UCSD-AML1 (cell line): ENCODE measurements around the gene IKZF1.

Experiments used
- DNase-seq: peaks from one replicate; lab custom pipeline; 2025; ENCODE audit not compliant: unreplicated experiment; lab: John Stamatoyannopoulos, UW

IKZF1 gene

GRCh38 chr7:50304129-50304910 lies at the start of gene IKZF1:
IKZF1 (plus strand) TSS chr7:50304716; CDS start chr7:50319062, 14,346 bp downstream.
- peak; percentile 66 for DNase-seq

GRCh38 chr7:50261593-50261992 lies 42.9 kb upstream of the IKZF1 start:
- no peak for DNase-seq

DNA sequence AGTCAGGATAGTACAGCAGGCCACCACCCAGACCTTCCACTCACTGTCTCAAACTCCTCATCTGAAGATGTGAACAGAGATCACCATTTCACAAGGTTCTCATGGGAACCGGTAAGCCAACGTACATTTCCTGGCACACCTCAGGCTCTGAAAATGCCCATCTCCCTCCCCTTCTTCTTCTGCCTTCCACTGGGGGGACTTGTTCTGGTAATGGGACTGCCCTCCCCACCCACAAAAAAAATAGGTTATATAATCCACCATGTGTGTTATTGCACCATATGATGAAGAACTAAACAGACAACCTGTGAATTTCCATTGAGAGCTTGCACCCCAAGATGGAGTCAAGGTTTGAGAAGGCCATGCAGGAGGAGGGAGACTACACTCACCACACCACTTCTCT lies 42.1 kb upstream of the IKZF1 start:
- no peak for DNase-seq

DNA sequence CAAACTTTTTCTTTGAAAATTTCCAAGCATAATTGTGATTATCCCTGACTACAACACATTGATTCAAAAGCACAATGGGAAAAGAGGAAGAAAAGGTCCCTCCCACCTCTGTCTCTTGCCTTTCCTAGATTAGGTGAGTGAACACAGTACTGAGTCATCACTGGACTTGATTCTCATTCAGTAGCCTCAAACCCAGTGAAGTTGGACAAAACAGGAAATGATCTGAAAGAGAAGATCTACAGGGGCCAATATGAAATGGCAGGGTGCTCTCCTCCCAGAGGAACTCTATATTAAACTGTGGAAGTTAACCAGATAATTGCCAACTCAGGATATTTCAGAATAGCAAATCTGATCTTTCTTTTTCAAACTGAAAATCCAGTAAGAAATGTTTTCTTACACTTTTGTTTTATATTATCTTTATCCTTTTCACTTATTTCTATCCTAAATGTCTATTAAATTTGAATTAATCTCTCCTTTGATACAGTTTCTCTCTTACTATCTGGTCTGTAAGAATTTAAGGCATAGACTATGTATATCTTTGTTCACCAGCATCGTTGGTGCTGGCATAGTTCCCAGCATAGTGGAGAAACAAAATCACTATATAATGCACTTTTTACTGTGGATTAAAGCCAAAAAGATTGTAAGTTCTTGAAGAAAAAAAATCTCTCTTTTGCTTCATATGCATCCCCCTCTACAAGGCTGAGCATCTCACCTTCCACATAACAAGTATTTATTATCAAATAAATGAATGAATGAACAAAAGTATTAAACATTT lies 41.4 kb upstream of the IKZF1 start:
- no peak for DNase-seq

DNA sequence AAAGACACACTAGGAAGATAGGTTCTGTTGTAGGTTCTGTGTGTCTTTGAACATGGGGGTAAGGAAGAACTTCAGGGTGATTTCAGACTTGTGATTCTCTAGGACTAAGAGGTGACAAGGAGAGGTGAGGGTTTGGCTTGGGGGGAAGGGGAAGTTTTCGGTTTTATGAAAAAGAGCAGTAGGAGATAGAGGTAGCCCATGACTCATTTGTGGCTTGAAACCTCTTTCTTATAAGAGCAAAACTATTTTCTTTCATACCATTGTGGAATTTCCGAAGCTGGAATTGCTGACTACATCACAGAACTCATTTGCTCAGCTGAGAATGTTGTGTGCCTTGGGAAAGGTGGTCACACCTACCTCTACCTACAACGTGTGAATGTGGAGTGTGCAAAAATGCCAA lies 39.6 kb upstream of the IKZF1 start:
- no peak for DNase-seq

GRCh38 chr7:50265968-50266634 lies 38.4 kb upstream of the IKZF1 start:
- no peak for DNase-seq

- peak; percentile 57 for DNase-seq
These were observed 37.7 kb upstream of the IKZF1 start for GRCh38 chr7:50266635-50267386.

DNA sequence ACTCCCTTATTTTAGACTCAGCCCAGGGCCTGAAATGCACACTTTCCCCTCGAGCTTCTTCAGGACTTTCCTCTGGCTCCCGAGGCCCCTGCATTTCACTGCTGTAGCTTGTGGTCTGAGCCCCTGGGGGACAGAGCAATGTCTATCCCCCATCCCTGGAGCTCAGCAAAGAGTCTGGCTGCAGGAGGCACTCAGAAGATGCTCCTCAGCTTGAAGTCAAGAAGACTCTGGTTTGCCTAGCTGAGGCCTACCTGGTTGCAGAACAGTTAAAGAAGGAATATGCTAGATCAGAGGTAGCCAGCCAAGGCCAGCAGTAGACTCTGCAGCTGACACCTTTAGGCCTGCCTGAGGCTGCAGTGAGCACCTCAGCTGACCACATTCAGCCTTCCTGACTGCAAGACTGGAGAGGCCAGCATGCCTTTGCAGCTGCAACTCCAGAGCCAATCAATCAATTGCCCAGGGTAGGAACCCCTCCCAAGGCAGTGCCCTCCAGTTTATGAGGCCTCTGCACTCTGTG lies 36.9 kb upstream of the IKZF1 start:
- DNase-seq = no peak

- no peak for DNase-seq
These were observed 36.3 kb upstream of the IKZF1 start for GRCh38 chr7:50268223-50268622.

GRCh38 chr7:50268990-50269389 lies 35.5 kb upstream of the IKZF1 start:
- DNase-seq = no peak

GRCh38 chr7:50270531-50271018 lies 33.9 kb upstream of the IKZF1 start:
- DNase-seq = no peak

DNA sequence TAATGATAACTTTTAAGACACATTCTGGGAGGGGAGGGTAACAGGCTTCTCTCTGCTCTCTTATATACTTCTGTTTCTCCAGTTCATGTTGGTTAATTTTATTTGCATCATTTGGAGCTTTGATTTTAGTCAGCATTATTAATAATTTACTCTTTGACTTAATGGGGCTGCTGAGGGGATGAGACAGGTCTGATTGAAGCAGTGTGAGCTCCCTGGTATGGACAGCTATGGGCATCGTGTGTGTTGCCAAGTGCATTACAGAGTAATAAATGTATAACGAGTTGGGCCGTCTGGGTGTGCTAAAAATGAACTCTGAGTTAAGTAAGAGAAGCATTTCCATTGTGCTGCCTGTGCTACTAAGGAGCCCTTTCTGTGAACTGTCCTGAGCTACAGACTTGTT lies 31.7 kb upstream of the IKZF1 start:
- DNase-seq = no peak

DNA sequence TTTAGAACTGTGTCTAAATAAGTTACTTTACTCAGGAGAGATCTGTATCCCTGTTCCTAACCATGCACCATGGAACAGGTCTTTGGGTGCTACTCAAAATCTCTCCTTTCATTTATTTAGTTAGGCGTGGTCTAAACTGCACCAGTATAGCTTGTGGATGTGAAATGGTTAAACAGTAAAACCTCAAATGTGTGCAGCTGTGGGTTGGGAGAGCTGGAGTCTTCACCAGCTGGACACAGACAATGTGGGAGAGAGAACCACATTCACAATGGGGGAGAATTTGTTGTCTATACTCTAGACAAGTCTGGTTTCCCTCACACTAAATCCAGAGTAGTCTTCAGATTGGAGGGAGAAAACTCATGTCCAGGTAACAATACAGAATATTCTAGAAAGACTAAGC lies 31.2 kb upstream of the IKZF1 start:
- DNase-seq = no peak

GRCh38 chr7:50273870-50274269 lies 30.6 kb upstream of the IKZF1 start:
- no peak for DNase-seq

DNA sequence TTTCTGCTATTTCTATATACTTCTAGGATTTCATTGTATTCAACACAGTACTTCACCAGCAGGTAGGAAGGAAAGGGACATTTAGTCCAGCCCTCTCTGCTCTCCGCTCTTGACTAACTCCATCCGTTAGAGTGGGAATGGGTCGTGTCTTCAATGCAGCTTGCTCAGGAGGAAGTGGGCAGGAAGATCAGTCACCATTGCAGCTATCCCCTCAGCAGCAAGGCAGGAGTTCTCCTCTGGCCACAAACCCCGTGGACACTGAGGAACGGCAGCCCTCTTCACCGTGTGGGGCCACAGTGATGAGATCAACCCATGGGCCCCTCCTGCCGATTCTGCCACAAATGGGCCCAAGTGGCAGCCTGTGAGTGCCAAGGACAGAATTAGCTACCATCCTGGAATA lies 30.2 kb upstream of the IKZF1 start:
- no peak for DNase-seq

DNA sequence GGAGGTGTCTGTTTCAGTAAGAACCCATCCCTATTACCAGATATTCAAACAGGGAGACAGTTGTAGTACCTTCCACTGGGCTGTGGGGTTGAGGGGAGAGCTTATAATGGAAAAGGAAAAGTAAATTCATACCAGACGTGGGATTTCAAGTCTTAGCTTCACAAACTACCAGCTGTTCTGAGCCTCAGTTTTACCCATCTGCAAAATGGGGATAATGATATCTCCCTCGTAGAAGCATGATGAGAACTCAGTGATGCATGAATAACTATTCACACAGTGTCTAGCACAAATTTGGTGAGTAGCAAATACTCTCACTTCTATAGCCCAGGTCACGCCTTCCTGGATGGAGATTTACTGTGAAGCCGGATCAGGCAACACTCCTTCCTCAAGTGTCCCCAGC lies 29.1 kb upstream of the IKZF1 start:
- no peak for DNase-seq

DNA sequence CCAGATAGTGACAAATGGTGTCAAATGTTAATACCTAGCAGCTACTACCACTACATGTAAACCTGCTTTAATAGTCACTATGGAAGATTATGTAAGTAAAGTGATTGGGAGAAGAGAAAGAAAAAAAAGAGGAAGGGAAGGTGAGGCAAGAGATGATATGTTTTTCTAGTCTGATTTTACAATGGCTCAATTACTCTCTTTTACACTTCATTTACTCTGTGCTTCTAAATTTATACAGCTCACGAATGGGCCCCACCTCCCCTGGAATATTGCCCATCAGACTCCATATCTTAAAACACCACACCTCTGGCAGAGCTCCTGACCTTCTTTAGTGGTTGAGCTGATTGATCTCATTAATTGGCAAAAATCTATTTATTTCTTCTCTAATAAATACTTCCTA lies 28.0 kb upstream of the IKZF1 start:
- no peak for DNase-seq

DNA sequence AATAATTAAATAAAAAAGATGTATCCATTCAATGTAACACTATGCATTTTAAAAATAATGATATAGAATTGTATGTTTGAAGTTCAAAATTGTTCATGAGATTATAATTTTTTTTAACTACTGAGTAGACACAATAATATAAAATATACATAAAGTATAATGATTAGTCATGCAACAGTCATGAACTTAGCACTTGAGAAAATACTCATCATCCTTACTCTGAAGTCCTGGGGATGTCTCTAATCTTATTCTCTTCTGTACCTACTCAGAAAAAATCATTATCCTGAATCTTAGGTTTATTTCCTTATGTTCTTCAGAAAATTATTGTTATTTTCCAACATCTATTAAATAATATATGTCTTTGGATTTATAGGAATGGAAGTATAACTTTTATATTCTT lies 26.4 kb upstream of the IKZF1 start:
- no peak for DNase-seq

DNA sequence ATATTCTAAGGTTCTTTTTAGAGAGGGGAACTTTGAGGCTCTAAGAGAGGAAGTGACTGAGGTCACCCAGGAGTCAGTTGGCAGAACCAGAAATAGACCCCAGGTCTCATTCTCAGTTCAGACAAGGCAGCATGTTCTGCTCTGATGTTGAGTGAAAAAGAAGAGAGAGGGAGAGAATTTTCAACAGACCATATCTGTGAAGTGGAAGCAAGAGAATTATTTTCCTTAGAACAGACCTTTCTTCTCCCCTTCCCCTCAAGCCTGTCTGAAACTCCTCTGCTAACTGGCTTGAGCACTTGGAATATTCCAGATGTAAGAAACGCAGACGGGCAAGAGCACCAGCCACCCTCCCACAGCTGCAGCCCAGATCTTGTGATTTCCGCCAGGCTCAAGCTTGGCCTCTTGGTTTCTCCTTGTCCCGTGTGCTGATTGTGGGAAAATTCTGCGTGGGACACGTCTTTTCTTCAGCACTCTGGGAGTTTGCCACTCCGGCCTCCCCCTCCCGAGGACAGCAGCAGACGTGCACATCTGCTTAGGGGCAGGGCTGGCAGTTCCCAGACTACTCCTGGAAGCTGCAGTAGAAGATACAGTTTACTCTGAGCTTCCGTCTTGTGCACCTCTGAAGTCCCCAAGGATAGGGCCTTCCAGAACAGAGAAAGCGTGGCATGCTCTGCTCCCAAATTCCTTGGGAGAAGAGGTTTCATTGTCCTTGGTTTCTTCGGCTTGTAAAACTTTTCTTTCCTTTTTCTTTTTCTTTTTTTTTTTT lies 22.7 kb upstream of the IKZF1 start:
- peak; percentile 28 for DNase-seq
